ENCODE data around the gene COL23A1.
A peak's percentile ranks its signal among the peaks of the same experiment; 100 is the strongest.

Gene COL23A1

DNA sequence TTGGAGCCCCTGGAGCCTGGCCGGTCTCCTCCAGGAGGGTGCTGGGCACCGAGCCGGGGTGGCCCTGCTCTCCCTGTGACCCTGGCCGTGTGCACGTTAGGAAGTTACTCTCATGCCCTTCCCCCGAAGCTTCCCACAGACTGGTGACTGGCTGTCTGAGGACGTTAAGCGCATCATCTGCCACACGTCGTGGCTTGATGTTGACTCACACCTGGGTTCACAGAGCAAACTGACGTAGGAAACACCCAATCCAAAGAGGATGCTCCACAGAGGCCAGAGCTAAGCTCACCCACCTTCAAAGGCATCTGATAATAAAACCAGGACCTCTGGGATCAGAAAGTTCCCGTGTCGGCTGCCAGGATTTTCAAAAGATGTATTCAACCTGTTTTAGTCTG is 204.7 kb downstream of the COL23A1 start:
- no peak for TF ChIP-seq CTCF (IDR thresholded peaks at IDR 0.05; ENCODE audit: low read depth, low read length, missing control alignments)
- H3K4me3 ChIP-seq (ENCODE audit: low read depth, low read length): no peak overlapping the region
- DNase-seq (ENCODE audit: low read depth): no peak

DNA sequence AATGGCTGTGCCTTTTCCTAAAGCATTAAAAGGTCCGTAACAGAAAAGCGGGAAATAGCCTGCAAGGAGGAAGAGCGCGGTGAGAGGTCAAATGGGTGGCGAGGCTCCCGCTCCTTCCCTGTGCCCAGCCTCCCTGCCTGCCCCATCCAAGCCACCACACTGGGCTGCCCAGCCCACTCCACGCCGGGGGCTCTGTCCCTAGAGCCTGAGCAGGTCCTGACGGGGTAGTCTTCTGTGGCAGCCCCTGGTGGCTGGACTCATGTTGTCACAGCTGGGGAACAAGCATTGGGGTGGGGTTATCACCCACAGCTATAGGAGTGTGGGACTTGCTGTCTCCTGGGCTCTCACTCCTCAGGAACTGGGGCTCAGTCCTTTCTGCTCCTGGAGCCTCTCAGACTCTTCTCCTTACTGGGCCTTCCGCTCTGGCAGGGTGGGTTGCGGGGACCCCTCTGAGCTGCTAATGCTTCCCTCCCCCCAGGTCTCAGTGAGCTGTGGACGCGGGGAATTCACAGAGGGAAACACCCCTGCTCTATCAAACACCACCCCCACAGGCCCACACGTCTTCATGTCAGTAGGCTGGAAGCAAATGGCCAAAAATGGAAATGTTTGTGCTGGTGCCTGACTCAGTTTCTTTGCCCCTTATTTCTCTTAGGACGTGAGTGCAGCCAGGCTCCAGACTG is 205.2 kb downstream of the COL23A1 start:
- peak; percentile 2 for TF ChIP-seq CTCF (IDR thresholded peaks at IDR 0.05; ENCODE audit: low read depth, low read length, missing control alignments)
- no peak for DNase-seq (ENCODE audit: low read depth)
- no peak overlapping the region for H3K4me3 ChIP-seq (ENCODE audit: low read depth, low read length)

- no peak for TF ChIP-seq CTCF (IDR thresholded peaks at IDR 0.05; ENCODE audit: low read depth, low read length, missing control alignments)
- no peak for DNase-seq (ENCODE audit: low read depth)
These were observed 206.0 kb downstream of the COL23A1 start for GRCh38 chr5:178383919-178384815.

GRCh38 chr5:178383301-178383918 is 206.8 kb downstream of the COL23A1 start:
- no peak for TF ChIP-seq CTCF (IDR thresholded peaks at IDR 0.05; ENCODE audit: low read depth, low read length, missing control alignments)
- DNase-seq (ENCODE audit: low read depth): no peak
- no peak overlapping the region for H3K4me3 ChIP-seq (ENCODE audit: low read depth, low read length)

More at GRCh38 chr5:178383919-178384815, 206.0 kb downstream of the COL23A1 start:
- no peak overlapping the region for H3K4me3 ChIP-seq (ENCODE audit: low read depth, low read length)

GRCh38 chr5:178382754-178383164 is 207.4 kb downstream of the COL23A1 start:
- no peak for DNase-seq (ENCODE audit: low read depth)

More at GRCh38 chr5:178382754-178383164, 207.4 kb downstream of the COL23A1 start:
- no peak for TF ChIP-seq CTCF (IDR thresholded peaks at IDR 0.05; ENCODE audit: low read depth, low read length, missing control alignments)
- H3K4me3 ChIP-seq (ENCODE audit: low read depth, low read length): no peak overlapping the region
